Breast epithelium (tissue), 4 donors: Measurements from ENCODE around the gene ZNF267. TPM values are rescaled to one million over a fixed set of nuclear protein-coding genes. Genes with fewer than 3 reads are reported as not detected.
A peak's percentile ranks its signal among the peaks of the same experiment; 100 is the strongest.
"Not testable (repeated sequence)": the region's sequence is repeated elsewhere in the genome, so short reads cannot be mapped to it uniquely, and the experiment has no call there.

ENCODE experiments used
- DNase-seq, 2 donors: peaks; one replicate each; pipeline ENCODE4 v3.0.0-alpha.2; 2019; ENCODE audit warnings: low spot score in 2 of 2
- H3K27ac ChIP-seq, 2 donors: fragments of 200-600 bp; sonication (generic) in 1 of 2; one replicate each; pipeline ENCODE4 v1.5.1; 2016 to 2019; ENCODE audit warnings: mild to moderate bottlenecking in 1 of 2
- H3K27me3 ChIP-seq, 2 donors: fragments of 200-600 bp; sonication (generic) in 1 of 2; one replicate each; pipeline versions ENCODE4 v1.5.1 to v1.6.0; 2017 to 2019; ENCODE audit warnings: control low read depth in 1 of 2, mild to moderate bottlenecking in 1 of 2
- H3K36me3 ChIP-seq: fragments of 200-600 bp; one replicate; pipeline ENCODE4 v1.5.1; 2019
- H3K4me1 ChIP-seq, 2 donors: fragments of 200-600 bp; sonication (generic); one replicate each; pipeline ENCODE4 v1.5.1; 2016 to 2019; ENCODE audit warnings: control low read depth in 1 of 2
- H3K4me3 ChIP-seq, 3 donors: fragments of 200-600 bp; sonication (generic); 1 replicate in 2 of 3; 2 replicates in 1 of 3; pipeline ENCODE4 v1.5.1; 2016 to 2019; ENCODE audit warnings: mild to moderate bottlenecking in 3 of 3, moderate library complexity in 2 of 3
- H3K9me3 ChIP-seq, 2 donors: fragments of 200-600 bp; sonication (generic) in 1 of 2; one replicate each; pipeline ENCODE4 v1.5.1; 2016 to 2019; ENCODE audit warnings: control low read depth in 1 of 2
- POLR2A ChIP-seq: fragments of 450-650 bp; IDR thresholded peaks from one replicate; pipeline ENCODE4 v1.6.1; 2016; ENCODE audit warnings: antibody characterized with exemption, mild to moderate bottlenecking, moderate library complexity
- POLR2AphosphoS5 ChIP-seq, 3 donors: sonication (generic); formaldehyde crosslinking; IDR thresholded peaks; one replicate each; pipeline ENCODE4 v1.6.1; 2017; ENCODE audit warnings: antibody characterized with exemption in 3 of 3
- intact Hi-C: fragments of 100-400 bp; cut with DNase I; formaldehyde crosslinking; loops from one replicate; pipeline ENCODE4 v1.15.1; 2023; ENCODE audit warnings: low total_unique reads
- total RNA-seq, 3 donors: library from RNA; depleted of rRNA; stranded (reverse); fragments of >200 nt; gene quantifications; one replicate each; pipeline ENCODE4 v1.1.0, GENCODE V29; 2016
- TF ChIP-seq, protein P1 (sequence below), 3 donors: fragments of 450-650 bp; IDR thresholded peaks; one replicate each; pipeline ENCODE4 v1.5.1; 2016 to 2017; ENCODE audit warnings: antibody characterized with exemption in 3 of 3, mild to moderate bottlenecking in 3 of 3, moderate library complexity in 3 of 3

Gene ZNF267
- total RNA-seq, 3 donors from 2014 or later = 12.8 to 24.9 (median 13.8) TPM

DNA sequence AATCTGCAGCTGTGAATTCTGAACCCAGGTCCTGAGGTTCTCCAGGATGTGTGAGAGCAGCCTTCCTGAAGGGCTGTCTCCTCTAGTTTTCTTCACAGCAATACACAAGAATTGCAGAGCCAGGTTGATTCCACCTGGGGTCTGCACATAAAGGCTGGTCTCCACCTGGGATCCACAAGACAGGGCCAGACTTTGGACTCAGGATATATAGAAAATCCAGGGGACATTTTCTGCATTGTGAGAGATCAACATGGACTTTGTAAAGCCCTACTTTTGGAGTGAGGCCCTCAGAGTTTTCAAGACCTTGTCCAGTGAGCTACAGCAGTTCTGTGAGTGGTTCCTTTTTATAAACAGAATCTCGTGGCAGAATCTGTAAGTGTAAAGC, 6.3 kb downstream of the ZNF267 start:
- TF ChIP-seq POLR2AphosphoS5 (IDR thresholded peaks at IDR 0.05) = no peak
- no peak for TF ChIP-seq POLR2A
- TF ChIP-seq, protein P1, sequence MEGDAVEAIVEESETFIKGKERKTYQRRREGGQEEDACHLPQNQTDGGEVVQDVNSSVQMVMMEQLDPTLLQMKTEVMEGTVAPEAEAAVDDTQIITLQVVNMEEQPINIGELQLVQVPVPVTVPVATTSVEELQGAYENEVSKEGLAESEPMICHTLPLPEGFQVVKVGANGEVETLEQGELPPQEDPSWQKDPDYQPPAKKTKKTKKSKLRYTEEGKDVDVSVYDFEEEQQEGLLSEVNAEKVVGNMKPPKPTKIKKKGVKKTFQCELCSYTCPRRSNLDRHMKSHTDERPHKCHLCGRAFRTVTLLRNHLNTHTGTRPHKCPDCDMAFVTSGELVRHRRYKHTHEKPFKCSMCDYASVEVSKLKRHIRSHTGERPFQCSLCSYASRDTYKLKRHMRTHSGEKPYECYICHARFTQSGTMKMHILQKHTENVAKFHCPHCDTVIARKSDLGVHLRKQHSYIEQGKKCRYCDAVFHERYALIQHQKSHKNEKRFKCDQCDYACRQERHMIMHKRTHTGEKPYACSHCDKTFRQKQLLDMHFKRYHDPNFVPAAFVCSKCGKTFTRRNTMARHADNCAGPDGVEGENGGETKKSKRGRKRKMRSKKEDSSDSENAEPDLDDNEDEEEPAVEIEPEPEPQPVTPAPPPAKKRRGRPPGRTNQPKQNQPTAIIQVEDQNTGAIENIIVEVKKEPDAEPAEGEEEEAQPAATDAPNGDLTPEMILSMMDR (IDR thresholded peaks at IDR 0.05) = no peak
- H3K4me3 ChIP-seq = no peak overlapping the region
- peaks cover 5 to 26% of the 10 kb centered on the region in 2 donors for H3K4me1 ChIP-seq
- no peaks in the 10 kb centered on the region for H3K36me3 ChIP-seq
- H3K9me3 ChIP-seq = no peaks in the 10 kb centered on the region
- no peak for DNase-seq
- H3K27me3 ChIP-seq = no peaks in the 10 kb centered on the region
- intact Hi-C loops = no loop called here
- H3K27ac ChIP-seq = peak overlapping the region; percentile 77 to 83

DNA sequence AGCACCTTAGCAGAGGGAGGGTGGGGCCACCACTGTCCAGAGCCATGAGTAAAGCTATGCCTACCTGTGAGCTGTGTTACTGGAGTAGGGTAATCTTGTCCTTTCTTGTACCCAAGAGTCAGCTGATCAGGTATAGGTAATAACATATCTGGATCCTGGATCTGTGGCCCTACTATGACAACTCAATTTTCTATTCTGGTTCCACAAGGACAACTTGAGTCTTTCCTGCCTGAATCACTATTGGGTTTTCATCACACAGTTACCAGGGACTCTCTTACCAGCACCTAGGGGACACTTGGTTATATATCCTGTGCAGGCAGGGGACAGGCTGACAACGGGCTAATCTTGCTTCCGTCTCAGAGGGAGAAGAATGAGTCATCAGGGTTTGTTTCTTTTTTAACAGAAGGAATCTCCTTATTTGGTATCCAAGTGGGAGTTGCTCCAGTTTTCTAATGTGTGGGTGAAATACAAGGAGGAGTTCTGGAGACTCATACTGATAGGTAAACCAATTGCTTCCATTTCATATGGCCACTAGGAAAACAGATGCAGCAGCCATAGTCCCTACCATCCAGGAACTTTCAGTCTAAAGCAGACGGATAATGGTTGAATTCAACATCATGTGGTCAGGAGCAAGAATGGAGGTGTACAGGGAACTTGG, 6.8 kb downstream of the ZNF267 start:
- Histone ChIP-seq H3K4me3 (no peak overlapping the region), H3K36me3 (no peaks in the 10 kb centered on the region), H3K27ac (peak overlapping the region; percentile 77 to 83), H3K9me3 (no peaks in the 10 kb centered on the region), H3K4me1 (peaks cover 5 to 21% of the 10 kb centered on the region in 2 donors), H3K27me3 (no peaks in the 10 kb centered on the region)
- DNase-seq = no peak
- TF ChIP-seq POLR2AphosphoS5 (IDR thresholded peaks at IDR 0.05) = no peak
- intact Hi-C loops = no loop called here

DNA sequence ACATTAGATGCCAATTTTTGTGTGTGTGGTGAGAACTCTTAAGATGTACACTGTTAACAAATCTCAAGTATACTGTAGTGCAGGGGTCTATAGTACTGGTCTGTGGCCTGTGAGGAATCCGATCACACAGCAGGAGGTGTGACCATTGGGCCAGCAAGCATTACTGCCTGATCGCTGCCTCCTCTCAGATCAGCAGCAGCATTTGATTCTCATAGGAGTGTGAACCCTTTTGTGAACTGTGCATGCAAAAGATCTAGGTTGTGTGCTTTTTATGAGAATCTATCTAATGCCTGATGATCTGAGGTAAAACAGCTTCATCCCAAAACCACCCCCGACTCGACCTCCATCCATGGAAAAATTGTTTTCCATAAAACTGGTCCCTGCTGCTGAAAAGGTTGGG, 12.6 kb downstream of the ZNF267 start:
- no peak overlapping the region for H3K27ac ChIP-seq
- no peaks in the 10 kb centered on the region for H3K36me3 ChIP-seq

DNA sequence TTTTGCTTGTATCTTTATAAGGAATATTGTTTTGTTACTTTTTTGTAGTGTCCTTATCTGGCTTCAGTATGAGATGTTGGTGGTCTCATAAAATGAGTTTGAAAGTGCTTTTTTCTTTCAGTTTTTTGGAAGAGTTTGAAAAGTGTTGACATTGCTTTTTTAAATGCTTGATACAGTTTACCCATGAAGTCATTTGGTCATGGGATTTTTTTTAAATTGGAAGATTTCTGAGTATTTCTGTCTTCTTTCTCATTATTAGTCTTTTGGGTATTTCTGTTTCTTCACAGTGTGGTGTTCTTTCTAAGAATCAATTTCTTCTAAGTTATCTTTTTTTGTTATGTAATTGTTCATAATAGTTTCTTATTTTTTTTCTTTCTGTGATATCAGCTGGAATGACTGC, 15.1 kb downstream of the ZNF267 start:
- Histone ChIP-seq H3K27me3 (no peaks in the 10 kb centered on the region), H3K36me3 (no peaks in the 10 kb centered on the region), H3K9me3 (peaks cover 0 to 4% of the 10 kb centered on the region in 2 donors), H3K4me3 (no peak overlapping the region), H3K27ac (no peak overlapping the region), H3K4me1 (no peaks in the 10 kb centered on the region)
- DNase-seq = no peak
- TF ChIP-seq POLR2AphosphoS5 (IDR thresholded peaks at IDR 0.05) (no peak), POLR2A (no peak)
- TF ChIP-seq, protein P1 (IDR thresholded peaks at IDR 0.05) = no peak
- intact Hi-C loops = no loop called here

More for the DNA sequence above, 12.6 kb downstream of the ZNF267 start:
- Histone ChIP-seq H3K4me1 (no peaks in the 10 kb centered on the region), H3K9me3 (no peaks in the 10 kb centered on the region), H3K27me3 (no peaks in the 10 kb centered on the region), H3K4me3 (no peak overlapping the region)
- TF ChIP-seq, protein P1 (IDR thresholded peaks at IDR 0.05) = no peak
- TF ChIP-seq POLR2A (no peak), POLR2AphosphoS5 (IDR thresholded peaks at IDR 0.05) (no peak)
- no peak for DNase-seq
- intact Hi-C loops = no loop called here

DNA sequence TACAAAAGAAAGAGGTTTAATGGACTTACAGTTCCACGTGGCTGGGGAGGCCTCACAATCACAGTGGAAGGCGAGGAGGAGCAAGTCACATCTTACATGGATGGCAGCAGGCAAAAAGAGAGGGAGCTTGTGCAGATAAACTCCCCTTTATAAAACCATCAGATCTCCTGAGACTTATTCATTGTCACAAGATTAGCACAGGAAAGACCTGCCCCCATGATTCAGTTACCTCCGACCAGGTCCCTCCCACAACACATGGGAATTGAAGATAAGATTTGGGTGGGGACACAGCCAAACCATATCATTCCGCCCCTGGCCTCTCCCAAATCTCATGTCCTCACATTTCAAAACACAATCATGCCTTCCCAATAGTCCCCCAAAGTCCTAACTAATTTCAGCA, 18.5 kb downstream of the ZNF267 start:
- peaks cover under 1 to 12% of the 10 kb centered on the region in 2 donors for H3K9me3 ChIP-seq
- peaks cover 14% of the 10 kb centered on the region for H3K36me3 ChIP-seq
- H3K4me1 ChIP-seq, H3K27me3 ChIP-seq, H3K27ac ChIP-seq, DNase-seq, intact Hi-C loops, H3K4me3 ChIP-seq: not testable (repeated sequence)

DNA sequence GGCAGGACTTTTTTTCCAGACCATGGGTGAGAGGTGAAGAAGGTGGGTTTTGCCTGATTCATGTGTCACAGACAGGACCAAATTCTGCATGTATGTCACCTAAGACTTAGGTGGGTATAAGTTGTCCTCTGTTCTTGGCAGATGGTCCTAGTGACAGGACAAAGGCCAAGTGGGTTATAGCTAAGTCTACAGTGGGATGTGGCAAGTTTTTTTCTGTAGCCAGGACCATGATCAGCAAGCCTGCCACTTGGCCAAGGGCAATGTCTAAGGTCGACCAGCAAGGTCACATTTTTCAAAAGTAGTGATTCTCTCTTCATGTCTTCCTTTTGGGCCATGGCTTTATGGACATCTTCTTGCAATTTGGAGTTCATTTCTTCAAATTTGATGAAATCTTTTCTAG, 20.2 kb downstream of the ZNF267 start:
- no peak for TF ChIP-seq POLR2A
- TF ChIP-seq, protein P1 (IDR thresholded peaks at IDR 0.05) = no peak
- no peak for TF ChIP-seq POLR2AphosphoS5 (IDR thresholded peaks at IDR 0.05)
- DNase-seq = no peak
- intact Hi-C loops = no loop called here
- Histone ChIP-seq H3K27me3 (no peaks in the 10 kb centered on the region), H3K4me1 (no peaks in the 10 kb centered on the region), H3K27ac (no peak overlapping the region), H3K4me3 (no peak overlapping the region), H3K36me3 (peaks cover 14% of the 10 kb centered on the region), H3K9me3 (peaks cover 4 to 21% of the 10 kb centered on the region in 2 donors)
